ENCODE results near the gene GABBR2. TPM values are rescaled to one million over a fixed set of nuclear protein-coding genes. Genes with fewer than 3 reads are reported as not detected.
"Not testable (repeated sequence)": the region's sequence is repeated elsewhere in the genome, so short reads cannot be mapped to it uniquely, and the experiment has no call there.

Gene GABBR2
- total RNA-seq, 1 experiment from 2014 or later: 6.3 TPM

- ChIA-PET CTCF (no interaction called here), POLR2A (no interaction called here)
- no peak for ATAC-seq
- intact Hi-C loops (cut with micrococcal nuclease; ENCODE audit: unreplicated experiment): no loop called here
- Histone ChIP-seq H3K9me3 (ENCODE audit: control insufficient read depth, insufficient read depth, low read depth, low read length) (no peaks in the 10 kb centered on the region), H3K4me1 (ENCODE audit: control insufficient read depth, insufficient read depth, low read length) (no peaks in the 10 kb centered on the region), H3K4me3 (ENCODE audit: low read depth in 2 of 2, low read length in 2 of 2) (no peak overlapping the region), H3K27ac (ENCODE audit: low read length) (no peak overlapping the region), H3K27me3 (ENCODE audit: control insufficient read depth, insufficient read depth, low read length) (no peaks in the 10 kb centered on the region), H3K36me3 (ENCODE audit: control insufficient read depth, insufficient read depth, low read length) (no peaks in the 10 kb centered on the region)
- TF ChIP-seq REST (IDR thresholded peaks at IDR 0.05; ENCODE audit: insufficient read depth in 1 of 2, low read depth in 2 of 2, low read length in 1 of 2): no peak
- TF ChIP-seq SIN3A (IDR thresholded peaks at IDR 0.05; ENCODE audit: borderline replicate concordance, insufficient read depth, low read depth, low read length): no peak
- no peak for TF ChIP-seq TCF7L2 (IDR thresholded peaks at IDR 0.05; ENCODE audit: low read depth, low read length)
- no peak for TF ChIP-seq CTCF (IDR thresholded peaks at IDR 0.05)
- TF ChIP-seq POLR2AphosphoS5 (IDR thresholded peaks at IDR 0.05; ENCODE audit: low read depth, low read length): no peak
- no TSS peak for BruUV-seq (replicated peaks)
- in situ Hi-C loops (cut with HindIII; ENCODE audit: low pct_unique_long_range_greater_than_20kb, low sequenced_read_pairs): no loop called here
- DNase-seq (ENCODE audit: low read depth, low spot score): no peak
These were observed 118.6 kb downstream of the GABBR2 start for GRCh38 chr9:98590101-98590500.

- ATAC-seq: no peak
- POLR2A ChIA-PET: no interaction called here
- intact Hi-C loops (cut with micrococcal nuclease; ENCODE audit: unreplicated experiment): no loop called here
These were observed 119.6 kb downstream of the GABBR2 start for GRCh38 chr9:98589102-98589501.

GRCh38 chr9:98584853-98585438 is 123.8 kb downstream of the GABBR2 start:
- POLR2A ChIA-PET; H3K9me3 ChIP-seq (ENCODE audit: control insufficient read depth, insufficient read depth, low read depth, low read length); BruUV-seq (replicated peaks); H3K27ac ChIP-seq (ENCODE audit: low read length); H3K27me3 ChIP-seq (ENCODE audit: control insufficient read depth, insufficient read depth, low read length); H3K36me3 ChIP-seq (ENCODE audit: control insufficient read depth, insufficient read depth, low read length); H3K4me1 ChIP-seq (ENCODE audit: control insufficient read depth, insufficient read depth, low read length); ATAC-seq; H3K4me3 ChIP-seq (ENCODE audit: low read depth in 2 of 2, low read length in 2 of 2); in situ Hi-C loops (cut with HindIII; ENCODE audit: low pct_unique_long_range_greater_than_20kb, low sequenced_read_pairs); intact Hi-C loops (cut with micrococcal nuclease; ENCODE audit: unreplicated experiment); DNase-seq (ENCODE audit: low read depth, low spot score); CTCF ChIA-PET: not testable (repeated sequence)

More at GRCh38 chr9:98589102-98589501, 119.6 kb downstream of the GABBR2 start:
- Histone ChIP-seq H3K27ac (ENCODE audit: low read length) (no peak overlapping the region), H3K36me3 (ENCODE audit: control insufficient read depth, insufficient read depth, low read length) (no peaks in the 10 kb centered on the region), H3K27me3 (ENCODE audit: control insufficient read depth, insufficient read depth, low read length) (no peaks in the 10 kb centered on the region), H3K4me3 (ENCODE audit: low read depth in 2 of 2, low read length in 2 of 2) (no peak overlapping the region), H3K4me1 (ENCODE audit: control insufficient read depth, insufficient read depth, low read length) (no peaks in the 10 kb centered on the region), H3K9me3 (ENCODE audit: control insufficient read depth, insufficient read depth, low read depth, low read length) (no peaks in the 10 kb centered on the region)
- BruUV-seq (replicated peaks): no TSS peak
- in situ Hi-C loops (cut with HindIII; ENCODE audit: low pct_unique_long_range_greater_than_20kb, low sequenced_read_pairs): no loop called here
- no peak for TF ChIP-seq POLR2AphosphoS5 (IDR thresholded peaks at IDR 0.05; ENCODE audit: low read depth, low read length)
- DNase-seq (ENCODE audit: low read depth, low spot score): no peak
- CTCF ChIA-PET: no interaction called here
